CD4-positive, alpha-beta T cell (primary cell): ENCODE data around the gene THOC1. TPM values are rescaled to one million over a fixed set of nuclear protein-coding genes. Genes with fewer than 3 reads are reported as not detected.

Experiments
- ATAC-seq: fragments of 200-7000 bp; cut with Tn5 transposase; one replicate; pipeline ENCODE4 v1.10.0; 2022; ENCODE audit warnings: mild to moderate bottlenecking; ENCODE audit not compliant: poor library complexity
- CTCF ChIA-PET: fragments of 350-600 bp; sonication (Branson Sonifier 250); formaldehyde crosslinking; loops from one replicate; lab custom pipeline; 2021; ENCODE audit warnings: antibody characterized with exemption, inconsistent platforms; lab: Charles Lee
- POLR2A ChIA-PET: fragments of 350-600 bp; sonication (Branson Sonifier 250); formaldehyde crosslinking; loops from one replicate; lab custom pipeline; 2021; ENCODE audit warnings: antibody characterized with exemption, inconsistent platforms; lab: Charles Lee
- DNase-seq, 14 experiments: peaks; one replicate each; pipeline ENCODE4 v3.0.0-alpha.2; 2013 to 2020; ENCODE audit warnings: mixed read lengths in 2 of 14
- H3K27ac ChIP-seq, 2 donors: one replicate each; pipeline versions ENCODE4 v1.5.1 to v1.7.0; 2013; ENCODE audit warnings: low read length in 2 of 2, low read depth in 1 of 2, mild to moderate bottlenecking in 1 of 2
- H3K27me3 ChIP-seq, 2 experiments: 1 replicate in 1 of 2; 2 replicates in 1 of 2; pipeline versions ENCODE4 v1.6.1 to v1.7.0; 2013; ENCODE audit warnings: low read length in 2 of 2, control low read depth in 1 of 2, mild to moderate bottlenecking in 1 of 2, moderate library complexity in 1 of 2; ENCODE audit not compliant: insufficient read depth in 2 of 2, control insufficient read depth in 1 of 2
- H3K36me3 ChIP-seq: one replicate; pipeline ENCODE4 v1.6.1; 2013; ENCODE audit warnings: low read length, control low read depth; ENCODE audit not compliant: insufficient read depth
- H3K4me1 ChIP-seq: one replicate; pipeline ENCODE4 v1.6.1; 2013; ENCODE audit warnings: low read length, control low read depth; ENCODE audit not compliant: insufficient read depth
- H3K4me3 ChIP-seq: one replicate; pipeline ENCODE4 v1.5.1; 2013; ENCODE audit warnings: mild to moderate bottlenecking, low read length, moderate library complexity
- H3K9me3 ChIP-seq, 2 experiments: 1 replicate in 1 of 2; 2 replicates in 1 of 2; pipeline versions ENCODE4 v1.6.1 to v1.7.0; 2013; ENCODE audit warnings: low read length in 2 of 2, mild to moderate bottlenecking in 2 of 2, control low read depth in 1 of 2, moderate library complexity in 1 of 2; ENCODE audit not compliant: control insufficient read depth in 1 of 2, insufficient read depth in 1 of 2
- H3K27ac Mint-ChIP-seq: one replicate; pipeline ENCODE4 v1.8.0; 2020; ENCODE audit warnings: mixed read lengths
- H3K27me3 Mint-ChIP-seq: one replicate; pipeline ENCODE4 v1.8.0; 2021; ENCODE audit warnings: mixed read lengths
- H3K36me3 Mint-ChIP-seq: one replicate; pipeline ENCODE4 v1.8.0; 2021; ENCODE audit warnings: low read depth, mixed read lengths
- H3K4me1 Mint-ChIP-seq: one replicate; pipeline ENCODE4 v1.8.0; 2021; ENCODE audit warnings: low read depth, mixed read lengths
- H3K4me3 Mint-ChIP-seq: one replicate; pipeline ENCODE4 v1.8.0; 2020; ENCODE audit warnings: mild to moderate bottlenecking, mixed read lengths
- H3K9me3 Mint-ChIP-seq: one replicate; pipeline ENCODE4 v1.8.0; 2020; ENCODE audit warnings: mixed read lengths
- intact Hi-C, 2 experiments: fragments of 100-400 bp; cut with DNase I in 1 of 2; cut with micrococcal nuclease in 1 of 2; formaldehyde crosslinking; loops; one replicate each; pipeline versions ENCODE4 v1.15.1 to v1.9.0; 2023 to 2025; cut with DNase I, micrococcal nuclease
- total RNA-seq, 174 experiments: library from RNA in 2 of 174; stranded (reverse) in 2 of 174; gene quantifications; one replicate each; pipeline ENCODE4 v1.2.3 and lab custom pipeline; 2021 to 2026
- TF ChIP-seq, protein P1 (sequence below): fragments of 200-600 bp; IDR thresholded peaks from one replicate; pipeline ENCODE4 v1.8.0; 2022; ENCODE audit warnings: antibody characterized with exemption, mild to moderate bottlenecking

THOC1 gene
- total RNA-seq, 2 experiments from 2014 or later: 92.9 to 96.5 TPM

DNA sequence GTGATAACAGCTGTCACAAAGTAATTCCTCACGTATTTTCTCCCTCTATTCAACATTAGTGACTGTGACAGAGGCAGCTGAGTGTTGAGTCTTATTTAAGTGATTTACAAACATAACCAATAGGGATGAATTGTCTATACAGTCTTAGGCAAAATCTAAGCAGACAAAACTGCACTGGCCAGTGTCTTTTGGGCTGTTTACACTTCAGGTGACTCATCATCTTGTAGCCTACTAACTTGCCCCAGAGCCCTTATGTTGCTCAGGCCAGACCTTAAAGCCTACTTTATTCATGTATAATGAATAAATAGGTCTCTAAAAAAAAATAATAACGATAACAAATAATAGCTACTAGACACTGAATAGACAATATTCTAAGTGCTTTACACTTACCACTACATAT is 17.2 kb downstream of the THOC1 start:
- ChIA-PET CTCF (no interaction called here), POLR2A (no interaction called here)
- peaks cover 85% of the 10 kb centered on the region for H3K36me3 ChIP-seq
- TF ChIP-seq, protein P1, sequence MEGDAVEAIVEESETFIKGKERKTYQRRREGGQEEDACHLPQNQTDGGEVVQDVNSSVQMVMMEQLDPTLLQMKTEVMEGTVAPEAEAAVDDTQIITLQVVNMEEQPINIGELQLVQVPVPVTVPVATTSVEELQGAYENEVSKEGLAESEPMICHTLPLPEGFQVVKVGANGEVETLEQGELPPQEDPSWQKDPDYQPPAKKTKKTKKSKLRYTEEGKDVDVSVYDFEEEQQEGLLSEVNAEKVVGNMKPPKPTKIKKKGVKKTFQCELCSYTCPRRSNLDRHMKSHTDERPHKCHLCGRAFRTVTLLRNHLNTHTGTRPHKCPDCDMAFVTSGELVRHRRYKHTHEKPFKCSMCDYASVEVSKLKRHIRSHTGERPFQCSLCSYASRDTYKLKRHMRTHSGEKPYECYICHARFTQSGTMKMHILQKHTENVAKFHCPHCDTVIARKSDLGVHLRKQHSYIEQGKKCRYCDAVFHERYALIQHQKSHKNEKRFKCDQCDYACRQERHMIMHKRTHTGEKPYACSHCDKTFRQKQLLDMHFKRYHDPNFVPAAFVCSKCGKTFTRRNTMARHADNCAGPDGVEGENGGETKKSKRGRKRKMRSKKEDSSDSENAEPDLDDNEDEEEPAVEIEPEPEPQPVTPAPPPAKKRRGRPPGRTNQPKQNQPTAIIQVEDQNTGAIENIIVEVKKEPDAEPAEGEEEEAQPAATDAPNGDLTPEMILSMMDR: no peak
- H3K27me3 ChIP-seq: no peaks in the 10 kb centered on the region
- H3K4me1 Mint-ChIP-seq: peaks cover 5% of the 10 kb centered on the region
- no peak overlapping the region for H3K27ac Mint-ChIP-seq
- H3K9me3 ChIP-seq: no peaks in the 10 kb centered on the region
- ATAC-seq (no peak), DNase-seq (no peak)
- no peaks in the 10 kb centered on the region for H3K9me3 Mint-ChIP-seq
- no peak overlapping the region for H3K27ac ChIP-seq
- H3K4me3 ChIP-seq: no peak overlapping the region
- no peaks in the 10 kb centered on the region for H3K27me3 Mint-ChIP-seq
- intact Hi-C loops: no loop called here
- no peak overlapping the region for H3K4me3 Mint-ChIP-seq
- H3K4me1 ChIP-seq: no peaks in the 10 kb centered on the region
- peaks cover 86% of the 10 kb centered on the region for H3K36me3 Mint-ChIP-seq

DNA sequence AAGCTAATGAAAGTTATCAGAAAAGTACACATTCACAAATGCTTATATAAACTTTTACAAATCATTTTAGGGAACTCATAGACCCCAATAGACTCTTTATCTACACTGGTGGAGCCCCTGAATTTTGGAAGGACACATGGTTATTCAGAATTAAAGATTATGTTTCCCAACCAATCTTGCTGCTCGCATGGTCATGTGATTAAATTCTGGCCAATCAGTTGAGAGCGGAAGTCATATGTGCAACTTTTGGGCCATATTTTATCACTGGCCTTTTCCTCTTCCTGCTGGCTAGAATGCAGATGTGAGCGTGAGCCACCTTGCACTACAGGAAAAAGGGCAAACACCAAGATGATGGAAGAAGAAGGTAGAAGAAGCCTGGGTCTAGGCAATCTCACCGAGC is 19.8 kb downstream of the THOC1 start:
- Mint-ChIP-seq H3K4me3 (no peak overlapping the region), H3K4me1 (peaks cover 11% of the 10 kb centered on the region), H3K27me3 (no peaks in the 10 kb centered on the region), H3K9me3 (no peaks in the 10 kb centered on the region), H3K36me3 (peaks cover 85% of the 10 kb centered on the region), H3K27ac (no peak overlapping the region)
- POLR2A ChIA-PET: no interaction called here
- intact Hi-C loops: no loop called here
- Histone ChIP-seq H3K9me3 (no peaks in the 10 kb centered on the region), H3K27me3 (no peaks in the 10 kb centered on the region), H3K36me3 (peaks cover 88% of the 10 kb centered on the region), H3K4me3 (no peak overlapping the region), H3K4me1 (no peaks in the 10 kb centered on the region), H3K27ac (no peak overlapping the region)
- no peak for DNase-seq
- no peak for ATAC-seq
- CTCF ChIA-PET: no interaction called here
- TF ChIP-seq, protein P1: no peak

DNA sequence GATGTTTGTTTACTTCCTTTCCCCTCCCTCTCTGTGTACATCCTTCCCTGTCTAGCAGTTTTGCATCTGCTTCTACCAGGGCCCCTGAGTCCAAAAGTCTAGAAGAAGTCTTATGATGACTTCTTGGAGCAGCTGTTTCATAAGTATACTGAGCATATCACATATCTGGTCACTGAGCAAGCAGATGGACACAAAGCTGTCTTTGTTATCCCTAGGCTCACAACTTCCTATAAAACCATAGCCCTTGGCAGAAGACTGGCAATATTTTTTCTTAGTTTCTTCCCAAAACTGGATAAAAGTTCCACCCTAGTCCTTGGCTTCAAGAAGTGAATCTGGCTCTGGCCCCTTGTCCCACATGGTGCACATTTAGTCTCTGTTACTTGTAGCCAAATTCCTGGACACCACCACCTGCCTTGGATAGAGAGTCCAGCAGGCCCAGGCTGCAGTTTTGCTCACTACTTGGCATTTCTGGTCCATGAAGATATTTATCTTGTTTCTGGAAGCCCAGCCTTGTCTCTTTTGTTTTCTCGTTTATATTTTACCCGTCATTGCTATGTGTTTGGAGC is 22.5 kb downstream of the THOC1 start:
- ATAC-seq: no peak
- CTCF ChIA-PET: no interaction called here
- H3K27ac Mint-ChIP-seq: no peak overlapping the region

More for the DNA sequence above, 22.5 kb downstream of the THOC1 start:
- Mint-ChIP-seq H3K9me3 (no peaks in the 10 kb centered on the region), H3K36me3 (peaks cover 80% of the 10 kb centered on the region), H3K4me1 (peaks cover 11% of the 10 kb centered on the region), H3K27me3 (no peaks in the 10 kb centered on the region), H3K4me3 (no peak overlapping the region)
- H3K9me3 ChIP-seq: no peaks in the 10 kb centered on the region
- H3K4me1 ChIP-seq: no peaks in the 10 kb centered on the region
- POLR2A ChIA-PET: interaction anchor here (0.6 to 1.4 kb wide), 2 partner anchors 23 to 222 kb away, joined by 3 to 4 read pairs; partner anchors contain the start of gene THOC1
- no peaks in the 10 kb centered on the region for H3K27me3 ChIP-seq
- intact Hi-C loops: no loop called here
- no peak overlapping the region for H3K4me3 ChIP-seq
- peaks cover 71% of the 10 kb centered on the region for H3K36me3 ChIP-seq
- H3K27ac ChIP-seq: no peak overlapping the region
- DNase-seq: no peak
- TF ChIP-seq, protein P1: no peak
